Ovary (tissue), 9 donors: Measurements from ENCODE around the gene CACNA1D. TPM values are rescaled to one million over a fixed set of nuclear protein-coding genes. Genes with fewer than 3 reads are reported as not detected.
A peak's percentile ranks its signal among the peaks of the same experiment; 100 is the strongest.

Experiments
- DNase-seq, 5 donors: peaks; one replicate each; pipeline ENCODE4 v3.0.0-alpha.2; 2019 to 2020
- H3K27ac ChIP-seq, 2 donors: fragments of 200-600 bp; one replicate each; pipeline versions ENCODE4 v1.5.1 to v1.8.0; 2019 to 2022
- H3K27me3 ChIP-seq: fragments of 200-600 bp; one replicate; pipeline ENCODE4 v1.8.0; 2022
- H3K36me3 ChIP-seq: fragments of 200-600 bp; sonication (generic); one replicate; pipeline ENCODE4 v1.5.1; 2019
- H3K4me1 ChIP-seq: one replicate; pipeline ENCODE4 v1.8.1; 2013; ENCODE audit warnings: mild to moderate bottlenecking, moderate library complexity; ENCODE audit not compliant: insufficient read depth
- H3K4me3 ChIP-seq: fragments of 200-600 bp; sonication (generic); one replicate; pipeline ENCODE4 v1.5.1; 2017
- H3K9me3 ChIP-seq, 2 donors: fragments of 200-600 bp in 1 of 2; sonication (generic) in 1 of 2; one replicate each; pipeline versions ENCODE4 v1.5.1 to v1.8.1; 2013 to 2019; ENCODE audit warnings: mild to moderate bottlenecking in 1 of 2, moderate library complexity in 1 of 2
- CTCF ChIP-seq, 3 donors: fragments of 450-650 bp in 2 of 3; fragments of 200-600 bp in 1 of 3; IDR thresholded peaks; one replicate each; pipeline versions ENCODE4 v1.5.1 to v1.8.0; 2016 to 2022; ENCODE audit warnings: antibody characterized with exemption in 3 of 3, mild to moderate bottlenecking in 1 of 3
- EP300 ChIP-seq: sonication (generic); formaldehyde crosslinking; IDR thresholded peaks from one replicate; pipeline ENCODE4 v1.6.1; 2017; ENCODE audit warnings: antibody characterized with exemption
- POLR2A ChIP-seq: fragments of 450-650 bp; IDR thresholded peaks from one replicate; pipeline ENCODE4 v1.6.1; 2017; ENCODE audit warnings: antibody characterized with exemption, mild to moderate bottlenecking, moderate library complexity
- WGBS, 3 donors: extraction: QIAGEN DNeasy Blood & Tissue Kit in 1 of 3; methylation state at CpG; one replicate each; pipeline versions ENCODE4 v1.1.5 to v1.1.7; 2013 to 2017; 5-methylcytosine and 5-hydroxymethylcytosine counted together
- intact Hi-C, 4 donors: fragments of 100-400 bp; cut with DNase I; formaldehyde crosslinking; loops; one replicate each; pipeline versions ENCODE4 v1.11.0 to v1.15.1; 2022 to 2023
- polyA plus RNA-seq, 2 donors: library from polyadenylated mRNA; stranded (reverse); fragments of 200-250 nt in 1 of 2; fragments of 350-450 nt in 1 of 2; fragmentation: Illumina TruSeq in 1 of 2; extraction: RNeasy Lipid Tissue Mini Kit (QIAGEN cat#74804) in 1 of 2; gene quantifications; one replicate each; pipeline ENCODE4 v1.2.3, GENCODE V29; 2013 to 2014
- total RNA-seq, 7 donors: library from RNA; depleted of rRNA in 2 of 7; stranded (reverse); fragments of >200 nt in 2 of 7; fragmentation: NEBNext Ultra II Directional in 3 of 7; extraction: Animal tissue kit (Norgen Biotek cat#: 25700) in 3 of 7; gene quantifications; one replicate each; pipeline versions ENCODE4 v1.1.0 to v1.2.4, GENCODE V29; 2016 to 2023
- donor health status: DM: no; HTN: no; CAD: no; lungs with moderate emphysema.
- donor health status: DM: no; HTN: no; CAD: no.
- donor health status: Bipolar disorder and iron deficiency.
- donor health status: DM: yes; HTN: yes; CAD: no.
- donor health status: DM: no; HTN: no; CAD: no.
- donor health status: DM: yes; HTN: yes; CAD: no.

CACNA1D gene
- total and polyA plus RNA-seq, 9 donors, result 0.23 to 9.3 (median 5.1) TPM

GRCh38 chr3:53672981-53673380, 178.6 kb downstream of the CACNA1D start:
- 24 to 31% (median 24%) methylated on average over 5 of the region's 5 CpGs for WGBS, 3 donors
- peak in 1 of 5 donors; percentile 48 for DNase-seq
- intact Hi-C loops, result no loop called here
- Histone ChIP-seq H3K27ac (no peak overlapping the region), H3K36me3 (no peaks in the 10 kb centered on the region), H3K4me3 (no peak overlapping the region), H3K9me3 (no peaks in the 10 kb centered on the region), H3K4me1 (no peaks in the 10 kb centered on the region), H3K27me3 (no peaks in the 10 kb centered on the region)
- TF ChIP-seq EP300, result no peak
- no peak for TF ChIP-seq CTCF (IDR thresholded peaks at IDR 0.05)
- TF ChIP-seq POLR2A, result no peak

- Histone ChIP-seq H3K27ac (no peak overlapping the region), H3K27me3 (no peaks in the 10 kb centered on the region), H3K4me1 (no peaks in the 10 kb centered on the region), H3K36me3 (no peaks in the 10 kb centered on the region), H3K4me3 (no peak overlapping the region), H3K9me3 (no peaks in the 10 kb centered on the region)
- TF ChIP-seq CTCF (IDR thresholded peaks at IDR 0.05), result no peak
- TF ChIP-seq POLR2A, result no peak
- TF ChIP-seq EP300, result no peak
- WGBS, 3 donors, result 37 to 48% (median 44%) methylated on average over 10 of the region's 10 CpGs
- DNase-seq, result no peak
- intact Hi-C loops, result no loop called here
These were observed 179.4 kb downstream of the CACNA1D start for GRCh38 chr3:53673722-53674350.

- 83 to 86% (median 85%) methylated on average over 8 of the region's 8 CpGs for WGBS, 3 donors
- DNase-seq, result no peak
- Histone ChIP-seq H3K4me1 (no peaks in the 10 kb centered on the region), H3K36me3 (no peaks in the 10 kb centered on the region), H3K9me3 (no peaks in the 10 kb centered on the region), H3K27me3 (no peaks in the 10 kb centered on the region), H3K27ac (no peak overlapping the region), H3K4me3 (no peak overlapping the region)
- intact Hi-C loops, result no loop called here
- TF ChIP-seq CTCF (IDR thresholded peaks at IDR 0.05) (no peak), POLR2A (no peak), EP300 (no peak)
These were observed 180.2 kb downstream of the CACNA1D start for GRCh38 chr3:53674582-53674981.

GRCh38 chr3:53675022-53675697, 180.7 kb downstream of the CACNA1D start:
- no peak overlapping the region for H3K4me3 ChIP-seq
- 83 to 89% (median 88%) methylated on average over 15 of the region's 15 CpGs for WGBS, 3 donors
- H3K36me3 ChIP-seq, result no peaks in the 10 kb centered on the region
- H3K9me3 ChIP-seq, result no peaks in the 10 kb centered on the region
- H3K27me3 ChIP-seq, result no peaks in the 10 kb centered on the region
- no peak for DNase-seq
- intact Hi-C loops, result no loop called here
- H3K4me1 ChIP-seq, result no peaks in the 10 kb centered on the region
- no peak overlapping the region for H3K27ac ChIP-seq
- TF ChIP-seq POLR2A (no peak), CTCF (IDR thresholded peaks at IDR 0.05) (no peak), EP300 (no peak)
